HepG2 (cell line): ENCODE data around the gene PURB. TPM values are rescaled to one million over a fixed set of nuclear protein-coding genes. Genes with fewer than 3 reads are reported as not detected.

Source experiments
- ATAC-seq: fragments of 200-7000 bp; cut with Tn5 transposase; 3 replicates; pipeline ENCODE4 v1.9.1; 2020; ENCODE audit warnings: mild to moderate bottlenecking, moderate library complexity
- BruUV-seq: library from RNA; stranded (reverse); fragments of 400-500 nt; replicated peaks from 2 replicates; lab custom pipeline; 2021; lab: Mats Ljungman, UMichigan
- CTCF ChIA-PET: fragments of 300-600 bp; formaldehyde crosslinking; extraction: SDS; loops from one replicate; lab custom pipeline; 2021; ENCODE audit warnings: low total read pairs, inconsistent platforms, low intra/inter-chr PET ratio; lab: Yijun Ruan, JAX
- POLR2A ChIA-PET: fragments of 350-600 bp; sonication (Branson Sonifier 250); formaldehyde crosslinking; loops from one replicate; lab custom pipeline; 2020; ENCODE audit warnings: antibody characterized with exemption, inconsistent platforms; lab: Yijun Ruan, JAX
- DNase-seq: peaks from one replicate; pipeline ENCODE4 v3.0.0-alpha.2; 2015; ENCODE audit warnings: low spot score
- FAIRE-seq: peaks from 3 replicates; lab custom pipeline; 2011; peaks lifted over from hg19 to GRCh38; lab: Jason Lieb, UNC
- H2AFZ ChIP-seq: one replicate; pipeline ENCODE4 v1.6.1; 2011; ENCODE audit warnings: low read length, inconsistent platforms
- H3K27ac ChIP-seq: fragments of 300-600 bp; 3 replicates; pipeline ENCODE4 v1.8.0; 2011; ENCODE audit warnings: mixed run types, mild to moderate bottlenecking, mixed read lengths, low read length, inconsistent platforms; ENCODE audit not compliant: insufficient read depth; ENCODE audit errors: extremely low read length
- H3K27me3 ChIP-seq, 2 experiments: fragments of 200-600 bp in 1 of 2; 2 replicates in 1 of 2; 3 replicates in 1 of 2; pipeline versions ENCODE4 v1.6.0 to v1.8.0; 2011; ENCODE audit warnings: low read length in 2 of 2, mild to moderate bottlenecking in 2 of 2, moderate library complexity in 2 of 2, inconsistent platforms in 1 of 2; ENCODE audit not compliant: insufficient read depth in 2 of 2, control insufficient read depth in 1 of 2
- H3K36me3 ChIP-seq, 2 experiments: fragments of 200-600 bp in 1 of 2; replicated peaks in 1 of 2; 2 replicates in 1 of 2; 3 replicates in 1 of 2; pipeline versions ENCODE4 v1.5.1 to v1.8.0; 2011; ENCODE audit warnings: low read length in 2 of 2, inconsistent platforms in 1 of 2; ENCODE audit not compliant: insufficient read depth in 2 of 2, control insufficient read depth in 1 of 2
- H3K4me1 ChIP-seq: 2 replicates; pipeline ENCODE4 v1.5.1; 2012; ENCODE audit warnings: low read length, inconsistent platforms; ENCODE audit not compliant: insufficient read depth
- H3K4me2 ChIP-seq: 2 replicates; pipeline ENCODE4 v1.6.0; 2011; ENCODE audit warnings: low read depth, low read length, inconsistent platforms
- H3K4me3 ChIP-seq, 3 experiments: fragments of 200-600 bp in 1 of 3; sonication (generic), shearing (Covaris generic) in 1 of 3; replicated peaks in 1 of 3; 2 replicates each; pipeline ENCODE4 v1.5.1; 2011 to 2016; ENCODE audit warnings: low read length in 3 of 3, inconsistent platforms in 2 of 3, low read depth in 2 of 3, mild to moderate bottlenecking in 2 of 3, control low read depth in 1 of 3, mixed read lengths in 1 of 3; ENCODE audit not compliant: insufficient read depth in 1 of 3
- H3K79me2 ChIP-seq: one replicate; pipeline ENCODE4 v1.6.1; 2011; ENCODE audit warnings: low read length, inconsistent platforms; ENCODE audit not compliant: insufficient read depth
- H3K9ac ChIP-seq: 2 replicates; pipeline ENCODE4 v1.6.0; 2011; ENCODE audit warnings: mild to moderate bottlenecking, low read depth, low read length, inconsistent platforms; ENCODE audit not compliant: insufficient read depth
- H3K9me3 ChIP-seq: 2 replicates; pipeline ENCODE4 v1.5.1; 2012; ENCODE audit warnings: mild to moderate bottlenecking, low read length
- H4K20me1 ChIP-seq: 2 replicates; pipeline ENCODE4 v1.6.0; 2011; ENCODE audit warnings: inconsistent platforms, mild to moderate bottlenecking, low read length, moderate library complexity; ENCODE audit not compliant: insufficient read depth
- NFKB2 ChIP-seq: sonication (generic); formaldehyde crosslinking; IDR thresholded peaks from 2 replicates; pipeline ENCODE4 v1.4.0; 2020; ENCODE audit warnings: missing genetic modification reagents, borderline replicate concordance
- TRAFD1 ChIP-seq: sonication (generic); formaldehyde crosslinking; IDR thresholded peaks from 2 replicates; pipeline ENCODE4 v1.5.1; 2020; ENCODE audit warnings: missing genetic modification reagents, mild to moderate bottlenecking, borderline replicate concordance
- ZNF318 ChIP-seq: sonication (generic); formaldehyde crosslinking; IDR thresholded peaks from 2 replicates; pipeline ENCODE4 v1.4.0; 2020; ENCODE audit warnings: mild to moderate bottlenecking, missing genetic modification reagents
- ZNF503 ChIP-seq: sonication (generic); formaldehyde crosslinking; IDR thresholded peaks from 2 replicates; pipeline ENCODE4 v1.4.0; 2020; ENCODE audit warnings: missing genetic modification reagents
- ZNF547 ChIP-seq: sonication (generic); formaldehyde crosslinking; IDR thresholded peaks from 2 replicates; pipeline ENCODE4 v1.5.1; 2020; ENCODE audit warnings: mild to moderate bottlenecking, missing genetic modification reagents
- WGBS: methylation state at CpG from one replicate; pipeline ENCODE4 v1.1.6; 2017; ENCODE audit warnings: low lambda C conversion rate; 5-methylcytosine and 5-hydroxymethylcytosine counted together
- in situ Hi-C: cut with HindIII; loops from 2 replicates; pipeline ENCODE4 v1.10.0; 2017; ENCODE audit warnings: low pct_unique_long_range_greater_than_20kb; ENCODE audit not compliant: extremely low pct_ligation_motif_present
- intact Hi-C: fragments of 100-400 bp; cut with micrococcal nuclease; formaldehyde crosslinking; loops from one replicate; pipeline ENCODE4 v1.10.0; 2022; ENCODE audit not compliant: unreplicated experiment
- polyA plus RNA-seq, 8 experiments: library from polyadenylated mRNA; depleted of rRNA in 3 of 8; stranded (reverse) in 7 of 8; unstranded in 1 of 8; fragments of >200 nt; fragmentation: Illumina TruSeq in 4 of 8; extraction: Trizol in 4 of 8; gene quantifications; 2 replicates each; pipeline versions ENCODE4 v1.2.1 to v1.2.3, GENCODE V29; 2011 to 2016; ENCODE audit warnings: low read depth in 4 of 8, missing spikeins in 1 of 8, mixed read lengths in 1 of 8; ENCODE audit not compliant: insufficient read depth in 1 of 8
- total RNA-seq, 5 experiments: library from RNA; depleted of rRNA; stranded (reverse); fragments of >200 nt; fragmentation: Illumina TruSeq; extraction: Trizol; gene quantifications; 2 replicates each; pipeline ENCODE4 v1.2.3, GENCODE V29; 2016; ENCODE audit warnings: low read depth in 1 of 5

PURB gene
- total and polyA plus RNA-seq, 2 of the 13 experiments (the other 11 are each of a cell fraction or from before 2014, with no cell fraction given), result 2.3 to 4.3 TPM

- in situ Hi-C loops, result loop anchor here (10.0 kb wide), 1 partner anchor 285 kb away; no protein-coding TSS in a partner anchor
- ATAC-seq (no peak), DNase-seq (no peak), FAIRE-seq (no peak)
- peaks cover 28% of the 10 kb centered on the region for H3K4me1 ChIP-seq
- no peak overlapping the region for H3K9ac ChIP-seq
- POLR2A ChIA-PET, result interaction anchor here (0.7 kb wide), 2 partner anchors 36 to 62 kb away, joined by 3 to 4 read pairs; no protein-coding TSS in a partner anchor
- no TSS peak for BruUV-seq
- H2AFZ ChIP-seq, result no peak overlapping the region
- CTCF ChIA-PET, result no interaction called here
- no peak overlapping the region for H3K27ac ChIP-seq
- intact Hi-C loops, result loop anchor here (2.0 kb wide), 1 partner anchor 53 kb away; the partner anchor contains the start of gene PPIA
- H3K79me2 ChIP-seq, result peaks cover 25% of the 10 kb centered on the region
- WGBS, result 96% methylated on average over 5 of the region's 5 CpGs
- H3K27me3 ChIP-seq, result no peaks in the 10 kb centered on the region; a peak in 1 of 5 replicates
- no peak overlapping the region for H3K4me2 ChIP-seq
- H3K9me3 ChIP-seq, result no peaks in the 10 kb centered on the region
- TF ChIP-seq ZNF503 (CRISPR knock-in tag), result no peak
- TF ChIP-seq TRAFD1 (CRISPR knock-in tag), result no peak
- no peak for TF ChIP-seq NFKB2 (CRISPR knock-in tag)
- no peak for TF ChIP-seq ZNF318 (CRISPR knock-in tag)
- no peak for TF ChIP-seq ZNF547
- H3K4me3 ChIP-seq, result no peak overlapping the region
- H3K36me3 ChIP-seq, result no peaks in the 10 kb centered on the region
- peaks cover 18% of the 10 kb centered on the region for H4K20me1 ChIP-seq
These were observed 35.3 kb downstream of the PURB start for GRCh38 chr7:44849885-44850544.
